HG02642 (cell line): ENCODE data around the gene ZSCAN1.

Experiments
- ATAC-seq: cut with Tn5 transposase; IDR thresholded peaks from one replicate; pipeline ENCODE4 v1.9.1; 2021; ENCODE audit warnings: mild to moderate bottlenecking; ENCODE audit not compliant: unreplicated experiment, poor library complexity

The ZSCAN1 gene

DNA sequence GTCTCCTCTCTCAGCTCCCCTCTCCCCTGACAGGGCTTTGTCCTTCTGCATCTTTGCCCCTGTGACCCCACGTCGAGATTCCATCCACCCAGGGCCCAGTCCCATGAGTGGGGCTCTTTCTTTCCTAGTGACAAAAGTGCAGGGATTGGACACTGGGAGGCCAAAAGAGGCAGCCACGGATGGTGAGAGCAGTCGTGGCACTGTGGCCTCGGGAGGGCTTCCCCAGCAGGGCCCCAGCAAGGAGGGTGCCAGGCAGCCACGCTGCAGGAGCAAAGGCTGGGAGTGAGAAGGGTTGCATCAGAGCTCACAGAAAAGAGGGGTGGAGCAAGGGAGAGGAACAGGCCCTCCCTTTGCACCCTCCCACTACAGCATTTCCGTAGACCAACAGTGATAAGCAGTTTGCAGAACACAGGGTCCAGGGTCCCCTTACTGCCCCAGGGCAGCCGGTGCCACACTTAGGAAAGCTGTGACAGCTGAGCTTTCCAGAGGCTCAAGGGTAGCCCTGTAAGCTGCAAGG lies 4.9 kb downstream of the ZSCAN1 start:
- no peak for ATAC-seq

DNA sequence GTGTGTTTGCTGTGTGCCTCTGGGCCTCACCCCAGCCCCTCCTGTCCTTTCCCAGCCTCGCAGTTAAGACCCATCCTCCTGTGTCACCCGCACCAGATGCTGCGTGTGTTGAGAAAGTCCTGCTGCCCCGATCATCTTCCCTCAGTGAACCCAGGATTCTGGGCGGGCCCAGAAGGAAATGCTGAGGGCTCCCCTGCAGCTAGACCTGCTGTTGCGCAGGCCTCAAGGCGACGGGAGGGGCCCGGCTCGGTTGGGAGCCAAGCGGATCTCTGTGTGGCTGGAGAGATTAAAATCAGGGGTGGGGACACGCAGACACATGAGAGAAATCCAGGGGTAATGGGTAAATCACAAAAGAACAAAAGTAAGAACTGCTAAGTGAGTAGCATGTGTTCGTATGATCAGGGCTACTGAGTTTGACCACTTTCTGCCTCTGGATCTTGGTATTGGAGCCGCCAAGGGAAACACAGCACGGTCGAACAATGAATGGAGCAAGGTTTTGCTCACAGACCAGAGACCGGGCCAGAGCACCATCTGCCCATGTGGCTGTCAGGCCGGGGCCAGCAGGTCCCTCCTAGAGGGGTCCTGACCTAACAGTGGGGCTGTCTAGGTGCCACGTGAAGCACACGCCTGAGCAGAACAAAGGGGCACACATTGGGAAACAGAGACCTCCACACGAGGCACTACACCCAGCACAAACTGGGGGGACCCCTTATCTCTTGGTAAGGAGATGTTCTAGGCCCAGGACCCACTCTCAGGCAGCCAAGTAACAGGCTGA lies 7.1 kb downstream of the ZSCAN1 start:
- ATAC-seq: no peak

DNA sequence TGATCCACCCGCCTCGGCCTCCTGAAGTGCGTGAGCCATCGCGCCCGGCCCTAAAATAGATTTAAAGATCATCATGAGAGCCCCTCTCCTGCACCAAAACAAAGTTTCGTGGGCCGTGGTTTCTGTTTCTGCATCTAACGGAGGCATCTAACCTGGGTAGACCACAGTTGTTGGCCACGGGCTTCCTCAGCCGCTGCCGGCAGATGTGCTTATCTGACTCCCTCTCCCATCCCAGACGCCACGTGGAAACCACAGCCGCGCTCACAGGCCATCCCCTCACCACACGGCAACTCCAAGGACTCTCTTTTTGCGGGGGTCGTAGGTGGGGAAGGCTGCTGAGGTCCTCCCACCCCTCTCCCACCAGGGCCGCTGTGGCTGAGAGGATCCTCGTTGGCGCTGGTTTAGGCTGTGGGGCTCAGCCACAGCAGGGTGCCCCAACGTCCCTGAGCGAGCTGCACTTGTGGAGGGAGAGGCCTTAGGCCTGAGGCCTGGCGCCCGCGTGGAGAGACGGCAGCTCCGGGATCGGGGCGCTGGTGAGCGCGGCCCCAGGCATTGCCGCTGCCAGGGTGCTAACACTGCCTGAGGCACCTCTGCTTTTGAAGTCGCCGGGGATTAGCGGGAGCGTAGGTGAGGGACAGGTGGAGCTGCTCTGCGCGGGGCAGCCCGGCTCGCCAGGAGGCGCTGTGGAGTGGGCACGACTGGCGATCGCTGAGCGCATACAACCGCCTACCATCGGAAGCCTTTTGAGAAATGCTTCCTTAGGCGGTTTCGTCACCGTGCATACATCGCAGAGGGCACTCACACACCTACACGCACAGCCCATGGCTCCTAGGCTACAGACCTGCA lies 8.9 kb downstream of the ZSCAN1 start:
- ATAC-seq: no peak

DNA sequence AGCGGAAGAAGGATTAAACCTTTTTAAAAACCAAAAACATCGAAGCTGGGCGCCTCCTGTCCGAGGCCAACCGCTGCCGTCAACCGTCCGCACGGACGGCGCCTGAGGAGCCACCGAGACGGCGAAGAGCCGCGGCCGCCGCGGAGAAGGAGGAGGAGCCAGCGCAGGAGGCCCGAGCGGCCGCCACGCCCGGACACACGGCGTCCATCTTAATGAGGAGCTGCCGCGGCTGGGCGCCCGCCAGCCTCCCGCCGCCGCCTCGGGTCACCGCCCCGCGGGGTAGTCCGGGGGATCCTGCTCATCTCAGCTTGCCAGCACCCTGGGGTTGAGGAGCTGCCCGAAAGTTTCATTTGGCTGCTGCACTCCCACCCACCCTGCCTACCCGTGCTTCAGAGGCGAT lies 10.6 kb downstream of the ZSCAN1 start:
- ATAC-seq: no peak

- ATAC-seq: no peak
Measured at GRCh38 chr19:58044886-58045285, 11.1 kb downstream of the ZSCAN1 start.

- no peak for ATAC-seq
Measured at GRCh38 chr19:58045411-58046050, 11.7 kb downstream of the ZSCAN1 start.

GRCh38 chr19:58046856-58047255 lies 13.0 kb downstream of the ZSCAN1 start:
- ATAC-seq: no peak

DNA sequence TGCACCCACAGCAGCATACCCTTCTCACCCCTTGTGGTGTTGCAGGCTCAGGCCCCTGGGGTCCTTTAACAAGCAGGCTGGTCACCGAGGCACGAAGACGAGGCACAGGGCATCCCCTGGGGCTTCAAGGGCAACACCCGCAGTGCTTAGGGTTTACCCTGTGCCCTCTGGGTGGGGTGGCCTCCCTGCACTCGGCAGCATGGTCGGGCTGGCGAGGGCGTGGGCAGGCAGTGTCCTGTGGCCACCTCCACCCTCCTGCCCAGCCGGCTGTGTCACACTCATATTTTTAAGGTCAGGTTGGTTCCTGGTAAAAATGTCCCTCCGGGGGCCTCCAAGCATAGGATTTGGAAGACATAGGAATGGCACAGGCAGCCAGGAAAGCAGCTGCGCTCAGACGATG lies 13.8 kb downstream of the ZSCAN1 start:
- ATAC-seq: no peak

DNA sequence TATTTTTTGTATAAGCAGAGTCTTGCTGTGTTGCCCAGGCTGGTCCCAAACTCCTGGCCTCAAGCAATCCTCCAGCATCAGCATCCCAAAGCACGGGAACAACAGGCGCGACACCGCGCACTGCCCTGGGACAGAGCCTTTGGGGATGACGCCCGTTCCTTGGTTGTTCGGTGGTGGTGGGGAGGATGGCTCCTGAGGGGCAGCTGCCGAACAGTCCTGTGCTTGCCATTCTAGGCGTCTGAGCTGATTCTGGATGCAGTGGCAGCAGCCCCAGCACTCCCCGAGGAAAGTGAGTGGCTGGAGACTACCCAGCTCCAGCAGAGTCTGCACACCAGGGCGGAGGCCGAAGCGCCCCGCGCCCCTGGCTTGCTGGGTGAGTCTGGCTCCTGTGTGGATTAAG lies 18.4 kb downstream of the ZSCAN1 start:
- ATAC-seq: no peak

DNA sequence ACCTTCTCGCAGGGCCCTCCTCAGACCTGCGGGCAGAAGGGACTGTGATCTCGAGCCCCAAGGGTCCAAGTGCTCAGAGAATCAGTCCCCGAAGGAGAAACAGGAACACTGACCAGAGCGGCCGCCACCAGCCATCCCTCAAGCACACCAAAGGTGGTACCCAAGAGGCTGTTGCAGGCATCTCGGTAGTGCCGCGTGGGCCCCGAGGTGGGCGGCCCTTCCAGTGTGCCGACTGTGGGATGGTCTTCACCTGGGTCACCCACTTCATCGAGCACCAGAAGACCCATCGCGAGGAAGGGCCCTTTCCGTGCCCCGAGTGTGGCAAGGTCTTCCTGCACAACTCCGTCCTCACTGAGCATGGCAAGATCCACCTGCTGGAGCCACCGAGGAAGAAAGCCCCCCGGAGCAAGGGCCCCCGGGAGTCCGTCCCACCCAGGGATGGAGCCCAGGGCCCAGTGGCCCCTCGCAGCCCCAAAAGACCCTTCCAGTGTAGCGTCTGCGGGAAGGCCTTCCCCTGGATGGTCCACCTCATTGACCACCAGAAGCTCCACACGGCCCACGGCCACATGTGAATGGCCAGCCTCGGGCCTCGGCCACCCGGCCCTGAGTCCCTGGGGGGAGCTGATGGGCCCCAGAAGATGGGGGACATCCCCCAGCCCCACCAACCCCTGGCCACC lies 19.8 kb downstream of the ZSCAN1 start:
- ATAC-seq: no peak

GRCh38 chr19:58054901-58055874 lies 21.4 kb downstream of the ZSCAN1 start:
- no peak for ATAC-seq

DNA sequence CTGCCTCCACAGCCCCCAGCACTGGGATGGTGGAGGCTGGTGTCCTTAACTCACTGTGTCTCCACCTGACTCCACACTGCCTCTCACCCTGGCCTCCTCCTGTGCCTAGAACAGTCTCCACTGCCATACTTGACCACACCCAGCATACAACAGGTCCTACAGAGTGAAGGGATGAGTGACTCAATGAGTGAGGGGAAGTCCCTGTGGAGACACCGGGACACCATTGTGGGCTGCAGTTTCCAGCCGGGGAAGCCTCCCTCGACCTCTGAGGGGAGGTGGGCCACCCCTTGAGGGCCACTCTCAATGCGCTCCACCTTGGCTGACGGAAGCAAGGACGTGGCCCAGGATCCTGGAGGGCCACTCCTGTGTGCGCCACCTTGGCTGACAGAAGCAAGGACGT lies 22.4 kb downstream of the ZSCAN1 start:
- ATAC-seq: no peak

- ATAC-seq: no peak
Measured at GRCh38 chr19:58056861-58057260, 23.0 kb downstream of the ZSCAN1 start.

GRCh38 chr19:58058467-58058866 lies 24.6 kb downstream of the ZSCAN1 start:
- ATAC-seq: no peak

GRCh38 chr19:58059003-58059670 lies 25.3 kb downstream of the ZSCAN1 start, which contains the start of gene ZNF135:
Gene ZNF135, plus strand, starts transcription at chr19:58059282. Its CDS starts 721 bp downstream, at chr19:58060003.
- ATAC-seq: no peak

DNA sequence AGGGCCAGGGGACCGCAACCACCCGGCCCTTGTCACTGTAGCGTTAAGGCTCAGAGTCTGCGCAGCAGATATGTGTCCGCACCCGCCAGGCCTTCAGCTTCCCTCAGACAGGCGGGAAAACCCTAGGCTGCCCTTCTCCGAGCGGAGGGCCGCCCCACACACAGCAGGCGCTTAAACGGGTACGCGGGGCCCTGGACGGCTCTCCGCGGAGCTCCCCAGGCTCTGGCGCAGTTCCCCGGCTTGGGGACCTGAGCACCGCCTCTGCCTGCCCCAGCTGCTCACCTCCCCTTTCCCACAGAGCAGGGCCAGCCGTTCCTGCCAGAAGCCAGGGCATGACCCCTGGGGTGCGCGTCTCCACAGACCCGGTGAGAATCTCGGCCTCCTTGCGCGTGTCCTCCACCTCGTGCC lies 25.9 kb downstream of the ZSCAN1 start:
- ATAC-seq: no peak

DNA sequence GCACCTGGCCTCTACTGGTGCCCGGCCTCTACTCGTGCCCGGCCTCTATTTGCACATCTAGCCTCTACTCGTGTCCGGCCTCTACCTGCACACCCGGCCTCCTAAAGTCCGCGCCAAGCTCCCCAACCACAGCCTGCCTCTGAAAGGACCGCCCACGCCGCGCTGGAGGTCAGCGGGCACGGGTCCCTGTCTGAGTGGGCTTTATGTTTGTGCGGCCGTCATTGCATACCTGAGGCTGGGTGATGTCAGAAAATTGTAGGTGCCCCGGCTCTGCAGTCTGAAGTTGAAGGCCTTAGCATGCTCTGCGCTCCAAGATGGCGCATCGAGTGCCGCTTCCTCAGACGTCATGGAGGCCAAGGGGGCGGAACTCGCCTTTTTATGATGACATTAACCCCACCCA lies 26.4 kb downstream of the ZSCAN1 start:
- no peak for ATAC-seq

DNA sequence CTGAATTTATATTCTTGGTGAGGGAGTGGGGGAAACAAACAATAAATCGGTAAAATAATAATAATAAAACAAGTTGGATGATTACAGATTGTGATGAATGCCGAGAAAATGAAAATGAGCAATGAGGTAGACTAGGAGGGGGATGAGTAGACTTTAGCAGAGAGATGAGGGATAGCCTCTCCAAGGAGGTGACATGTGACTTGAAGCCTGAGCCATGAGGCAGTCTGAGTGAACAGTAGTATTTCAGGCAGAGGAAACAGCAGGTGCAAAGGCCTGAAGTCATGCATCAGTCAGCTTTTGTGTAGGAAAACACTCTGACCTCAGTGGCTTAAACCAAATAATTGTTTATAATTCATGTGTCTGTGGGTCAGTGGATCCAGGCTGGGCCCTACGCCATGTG lies 29.9 kb downstream of the ZSCAN1 start:
- no peak for ATAC-seq
